ENCODE data around the gene CALCOCO2.

The CALCOCO2 gene

DNA sequence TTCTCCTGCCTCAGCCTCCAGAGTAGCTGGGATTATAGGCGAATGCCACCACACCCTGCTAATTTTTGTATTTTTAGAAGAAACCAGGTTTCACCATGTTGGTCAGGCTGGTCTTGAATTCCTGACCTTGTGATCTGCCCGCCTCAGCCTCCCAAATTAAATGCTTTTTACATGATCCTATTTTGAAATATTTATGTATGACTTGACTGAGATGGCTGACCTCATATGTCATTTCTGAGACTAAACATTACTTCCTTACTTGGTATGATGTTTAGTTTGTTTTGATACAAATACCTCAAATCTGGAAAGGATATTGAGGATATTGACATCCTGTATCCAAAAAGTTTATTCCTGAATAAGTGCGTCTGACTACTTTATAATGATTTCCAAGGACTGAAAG, 11.9 kb downstream of the CALCOCO2 start:
- Histone ChIP-seq H3K4me3 (ENCODE audit: insufficient read length, low read depth) (no peak overlapping the region), H3K4me1 (ENCODE audit: insufficient read depth, insufficient read length) (no peaks in the 10 kb centered on the region), H3K9ac (ENCODE audit: insufficient read length, low read depth) (no peak overlapping the region), H3K27me3 (ENCODE audit: insufficient read depth, insufficient read length) (no peaks in the 10 kb centered on the region), H3K9me3 (ENCODE audit: insufficient read depth, low read length) (no peaks in the 10 kb centered on the region), H3K36me3 (ENCODE audit: insufficient read depth, insufficient read length, low read length) (peaks cover 3% of the 10 kb centered on the region)
- no peak for DNase-seq (ENCODE audit: low read depth, low spot score)
- TF ChIP-seq ZNF274 (IDR thresholded peaks at IDR 0.05; ENCODE audit: low read depth, low read length) (no peak), YY1 (IDR thresholded peaks at IDR 0.05; ENCODE audit: insufficient read depth, insufficient read length) (no peak), SUZ12 (IDR thresholded peaks at IDR 0.05; ENCODE audit: extremely low read depth, insufficient read depth, insufficient read length) (no peak)

DNA sequence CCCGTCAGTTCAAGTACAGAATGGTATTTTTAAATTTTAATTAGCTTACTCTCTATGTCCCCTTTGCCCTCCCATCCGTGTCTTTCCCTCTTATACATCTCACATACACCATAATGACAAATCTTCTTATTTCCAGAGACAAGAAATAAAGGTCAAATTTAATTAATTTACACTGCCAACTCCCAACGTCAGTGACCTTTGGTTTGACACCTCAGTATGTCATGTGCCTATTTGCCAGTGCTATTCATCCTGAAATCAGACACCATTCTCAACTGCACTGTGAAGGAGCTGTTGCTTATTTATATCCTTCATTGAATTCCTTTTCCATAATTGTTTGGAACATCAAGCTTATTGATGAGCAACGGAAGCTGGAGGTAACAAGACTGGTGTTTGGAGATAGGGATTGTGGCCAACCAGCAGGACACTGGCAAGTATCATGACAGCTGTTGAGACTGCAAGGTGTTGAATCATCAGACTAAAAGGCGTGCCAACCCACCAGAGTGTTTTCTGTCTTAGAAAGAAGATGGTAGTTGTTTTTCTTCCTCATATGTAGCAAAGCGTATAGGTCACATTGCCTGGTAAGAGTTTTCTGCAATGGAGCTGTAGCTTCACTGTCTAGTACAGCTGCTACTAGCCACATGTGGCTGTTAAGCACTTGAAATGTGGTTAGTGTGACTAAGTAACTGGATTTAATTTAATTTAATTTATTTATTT, 12.5 kb downstream of the CALCOCO2 start:
- no peak overlapping the region for H3K4me3 ChIP-seq (ENCODE audit: insufficient read length, low read depth)
- H3K9ac ChIP-seq (ENCODE audit: insufficient read length, low read depth): no peak overlapping the region
- no peaks in the 10 kb centered on the region for H3K27me3 ChIP-seq (ENCODE audit: insufficient read depth, insufficient read length)
- no peaks in the 10 kb centered on the region for H3K4me1 ChIP-seq (ENCODE audit: insufficient read depth, insufficient read length)
- TF ChIP-seq ZNF274 (IDR thresholded peaks at IDR 0.05; ENCODE audit: low read depth, low read length) (no peak), YY1 (IDR thresholded peaks at IDR 0.05; ENCODE audit: insufficient read depth, insufficient read length) (no peak), SUZ12 (IDR thresholded peaks at IDR 0.05; ENCODE audit: extremely low read depth, insufficient read depth, insufficient read length) (no peak)
- H3K36me3 ChIP-seq (ENCODE audit: insufficient read depth, insufficient read length, low read length): peaks cover 8% of the 10 kb centered on the region
- no peaks in the 10 kb centered on the region for H3K9me3 ChIP-seq (ENCODE audit: insufficient read depth, low read length)
- DNase-seq (ENCODE audit: low read depth, low spot score): no peak

- no peak overlapping the region for H3K4me3 ChIP-seq (ENCODE audit: insufficient read length, low read depth)
- no peak overlapping the region for H3K9ac ChIP-seq (ENCODE audit: insufficient read length, low read depth)
- H3K36me3 ChIP-seq (ENCODE audit: insufficient read depth, insufficient read length, low read length): peaks cover 27% of the 10 kb centered on the region
- no peaks in the 10 kb centered on the region for H3K9me3 ChIP-seq (ENCODE audit: insufficient read depth, low read length)
- H3K27me3 ChIP-seq (ENCODE audit: insufficient read depth, insufficient read length): no peaks in the 10 kb centered on the region
- TF ChIP-seq YY1 (IDR thresholded peaks at IDR 0.05; ENCODE audit: insufficient read depth, insufficient read length) (no peak), SUZ12 (IDR thresholded peaks at IDR 0.05; ENCODE audit: extremely low read depth, insufficient read depth, insufficient read length) (no peak), ZNF274 (IDR thresholded peaks at IDR 0.05; ENCODE audit: low read depth, low read length) (no peak)
- DNase-seq (ENCODE audit: low read depth, low spot score): no peak
- H3K4me1 ChIP-seq (ENCODE audit: insufficient read depth, insufficient read length): no peaks in the 10 kb centered on the region
Observed at GRCh38 chr17:48850792-48851323, 20.0 kb downstream of the CALCOCO2 start.

- TF ChIP-seq ZNF274 (IDR thresholded peaks at IDR 0.05; ENCODE audit: low read depth, low read length): no peak
- TF ChIP-seq SUZ12 (IDR thresholded peaks at IDR 0.05; ENCODE audit: extremely low read depth, insufficient read depth, insufficient read length): no peak
- TF ChIP-seq YY1 (IDR thresholded peaks at IDR 0.05; ENCODE audit: insufficient read depth, insufficient read length): no peak
- Histone ChIP-seq H3K4me3 (ENCODE audit: insufficient read length, low read depth) (no peak overlapping the region), H3K9ac (ENCODE audit: insufficient read length, low read depth) (no peak overlapping the region), H3K36me3 (ENCODE audit: insufficient read depth, insufficient read length, low read length) (peaks cover 20% of the 10 kb centered on the region), H3K4me1 (ENCODE audit: insufficient read depth, insufficient read length) (no peaks in the 10 kb centered on the region), H3K27me3 (ENCODE audit: insufficient read depth, insufficient read length) (no peaks in the 10 kb centered on the region), H3K9me3 (ENCODE audit: insufficient read depth, low read length) (no peaks in the 10 kb centered on the region)
- DNase-seq (ENCODE audit: low read depth, low spot score): no peak
Observed at GRCh38 chr17:48854774-48855476, 24.1 kb downstream of the CALCOCO2 start.

DNA sequence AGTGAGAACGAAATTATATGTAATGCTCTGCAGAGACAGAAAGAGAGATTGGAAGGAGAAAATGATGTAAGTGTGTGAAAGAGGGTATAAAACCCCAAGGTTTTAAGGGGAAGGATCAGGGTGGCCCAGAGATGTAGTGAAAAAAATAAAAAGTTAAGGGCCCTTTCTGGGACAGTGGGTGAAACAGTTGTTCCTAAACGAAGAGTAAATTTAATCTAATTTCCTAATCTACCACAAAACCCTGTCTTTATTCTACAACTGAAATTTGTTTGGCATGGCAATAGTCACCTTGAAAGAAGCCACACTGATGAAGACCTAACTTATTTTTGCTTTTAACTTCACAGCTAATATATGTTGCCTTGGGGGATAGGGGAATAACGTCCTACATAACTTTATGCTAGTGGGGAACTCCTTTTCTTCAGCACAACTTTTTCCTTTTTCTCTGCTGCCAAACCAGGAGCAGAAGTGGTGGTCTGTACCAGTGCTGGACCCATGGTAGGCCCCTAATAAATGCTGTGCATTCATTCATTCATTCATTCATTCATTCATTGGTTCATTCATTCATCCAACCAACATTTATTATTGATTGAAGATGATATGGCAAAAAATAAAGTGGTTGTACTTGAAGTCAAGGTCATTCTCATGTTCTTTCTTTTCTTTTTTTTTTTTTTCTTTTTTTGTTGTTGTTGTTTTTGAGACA, 25.4 kb downstream of the CALCOCO2 start:
- Histone ChIP-seq H3K36me3 (ENCODE audit: insufficient read depth, insufficient read length, low read length) (peaks cover 21% of the 10 kb centered on the region), H3K4me1 (ENCODE audit: insufficient read depth, insufficient read length) (no peaks in the 10 kb centered on the region), H3K9me3 (ENCODE audit: insufficient read depth, low read length) (no peaks in the 10 kb centered on the region)

GRCh38 chr17:48860034-48860433, 29.2 kb downstream of the CALCOCO2 start:
- Histone ChIP-seq H3K9me3 (ENCODE audit: insufficient read depth, low read length) (no peaks in the 10 kb centered on the region), H3K4me3 (ENCODE audit: insufficient read length, low read depth) (no peak overlapping the region), H3K36me3 (ENCODE audit: insufficient read depth, insufficient read length, low read length) (peaks cover 25% of the 10 kb centered on the region), H3K9ac (ENCODE audit: insufficient read length, low read depth) (no peak overlapping the region), H3K4me1 (ENCODE audit: insufficient read depth, insufficient read length) (no peaks in the 10 kb centered on the region), H3K27me3 (ENCODE audit: insufficient read depth, insufficient read length) (no peaks in the 10 kb centered on the region)
- no peak for DNase-seq (ENCODE audit: low read depth, low spot score)
- TF ChIP-seq ZNF274 (IDR thresholded peaks at IDR 0.05; ENCODE audit: low read depth, low read length): no peak
- no peak for TF ChIP-seq SUZ12 (IDR thresholded peaks at IDR 0.05; ENCODE audit: extremely low read depth, insufficient read depth, insufficient read length)
- no peak for TF ChIP-seq YY1 (IDR thresholded peaks at IDR 0.05; ENCODE audit: insufficient read depth, insufficient read length)

More for the DNA sequence above, 25.4 kb downstream of the CALCOCO2 start:
- no peak for DNase-seq (ENCODE audit: low read depth, low spot score)
- Histone ChIP-seq H3K27me3 (ENCODE audit: insufficient read depth, insufficient read length) (no peaks in the 10 kb centered on the region), H3K9ac (ENCODE audit: insufficient read length, low read depth) (no peak overlapping the region), H3K4me3 (ENCODE audit: insufficient read length, low read depth) (no peak overlapping the region)
- no peak for TF ChIP-seq ZNF274 (IDR thresholded peaks at IDR 0.05; ENCODE audit: low read depth, low read length)
- no peak for TF ChIP-seq SUZ12 (IDR thresholded peaks at IDR 0.05; ENCODE audit: extremely low read depth, insufficient read depth, insufficient read length)
- no peak for TF ChIP-seq YY1 (IDR thresholded peaks at IDR 0.05; ENCODE audit: insufficient read depth, insufficient read length)
